Measurements from ENCODE around the gene SMARCD2. TPM values are rescaled to one million over a fixed set of nuclear protein-coding genes. Genes with fewer than 3 reads are reported as not detected.
A peak's percentile ranks its signal among the peaks of the same experiment; 100 is the strongest.

The SMARCD2 gene
- total RNA-seq, 1 experiment from 2014 or later: 98.7 TPM

DNA sequence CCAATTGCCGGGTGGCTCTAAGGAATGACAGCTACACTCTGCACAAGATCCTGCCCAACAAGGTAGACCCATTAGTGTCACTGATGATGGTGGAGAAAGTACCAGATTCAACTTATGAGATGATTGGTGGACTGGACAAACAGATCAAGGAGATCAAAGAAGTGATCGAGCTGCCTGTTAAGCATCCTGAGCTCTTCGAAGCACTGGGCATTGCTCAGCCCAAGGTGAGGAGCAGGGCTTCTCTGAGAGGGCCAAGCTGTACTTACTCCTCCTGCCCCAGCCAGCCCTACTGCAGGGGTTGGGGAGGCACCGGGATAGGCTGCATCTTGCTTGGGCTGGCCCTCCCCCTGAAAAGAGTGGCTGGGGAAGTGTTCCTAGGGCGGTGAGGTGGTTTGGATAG is 12.2 kb downstream of the SMARCD2 start:
- no peak for DNase-seq
- CTCF ChIA-PET: no interaction called here

DNA sequence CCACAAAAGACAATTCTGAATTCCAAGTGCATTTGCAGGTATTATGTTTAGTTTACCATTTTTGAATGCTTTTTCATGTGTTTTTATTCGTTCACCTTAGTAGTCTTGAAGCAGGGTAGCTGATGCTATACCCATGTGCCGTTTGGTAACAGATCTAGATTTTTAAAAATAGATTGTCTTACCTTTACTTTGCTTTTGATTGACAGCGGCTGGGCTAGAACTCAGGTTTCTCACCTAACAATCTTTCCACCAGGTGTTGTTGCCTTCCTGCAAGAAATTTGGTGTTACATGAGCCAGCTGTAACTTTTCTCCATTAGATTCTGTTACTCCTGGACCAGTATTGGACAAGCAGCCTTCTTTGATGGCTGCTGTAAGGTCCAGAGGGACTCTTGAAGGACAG is 13.5 kb downstream of the SMARCD2 start:
- Histone ChIP-seq H3K79me2 (ENCODE audit: low read depth) (peaks cover 51% of the 10 kb centered on the region), H3K4me1 (replicated peaks; ENCODE audit: insufficient read depth) (peaks cover 18% of the 10 kb centered on the region), H3K9me3 (ENCODE audit: insufficient read depth, low read depth) (no peaks in the 10 kb centered on the region), H3K4me2 (peak overlapping the region; percentile 86), H3F3A (ENCODE audit: insufficient read depth, low read depth) (peaks cover 45% of the 10 kb centered on the region), H3K27ac (no peak overlapping the region), H4K20me1 (ENCODE audit: insufficient read depth) (peaks cover 10% of the 10 kb centered on the region; the same call in 1 of the 2 replicates), H3K4me3 (peak overlapping the region; percentile 70; the same call in 1 of the 2 replicates), H3K9me2 (ENCODE audit: insufficient read depth) (no peaks in the 10 kb centered on the region), H3K36me3 (ENCODE audit: low read depth) (peaks cover 37% of the 10 kb centered on the region), H3K27me3 (ENCODE audit: insufficient read depth, low read depth) (no peaks in the 10 kb centered on the region), H2AFZ (no peak overlapping the region)
- DNase-seq: no peak
- intact Hi-C loops (cut with micrococcal nuclease; ENCODE audit: unreplicated experiment): no loop called here
- ChIA-PET POLR2A (ENCODE audit: unreplicated experiment) (interaction anchor here (0.6 kb wide), 1 partner anchor 14 kb away, joined by 6 read pairs; no protein-coding TSS in a partner anchor), CTCF (no interaction called here)
- BruUV-seq (replicated peaks): no TSS peak
- no peak for TF ChIP-seq EZH2 (IDR thresholded peaks at IDR 0.05; ENCODE audit: low read depth)
- TF ChIP-seq, protein P1, sequence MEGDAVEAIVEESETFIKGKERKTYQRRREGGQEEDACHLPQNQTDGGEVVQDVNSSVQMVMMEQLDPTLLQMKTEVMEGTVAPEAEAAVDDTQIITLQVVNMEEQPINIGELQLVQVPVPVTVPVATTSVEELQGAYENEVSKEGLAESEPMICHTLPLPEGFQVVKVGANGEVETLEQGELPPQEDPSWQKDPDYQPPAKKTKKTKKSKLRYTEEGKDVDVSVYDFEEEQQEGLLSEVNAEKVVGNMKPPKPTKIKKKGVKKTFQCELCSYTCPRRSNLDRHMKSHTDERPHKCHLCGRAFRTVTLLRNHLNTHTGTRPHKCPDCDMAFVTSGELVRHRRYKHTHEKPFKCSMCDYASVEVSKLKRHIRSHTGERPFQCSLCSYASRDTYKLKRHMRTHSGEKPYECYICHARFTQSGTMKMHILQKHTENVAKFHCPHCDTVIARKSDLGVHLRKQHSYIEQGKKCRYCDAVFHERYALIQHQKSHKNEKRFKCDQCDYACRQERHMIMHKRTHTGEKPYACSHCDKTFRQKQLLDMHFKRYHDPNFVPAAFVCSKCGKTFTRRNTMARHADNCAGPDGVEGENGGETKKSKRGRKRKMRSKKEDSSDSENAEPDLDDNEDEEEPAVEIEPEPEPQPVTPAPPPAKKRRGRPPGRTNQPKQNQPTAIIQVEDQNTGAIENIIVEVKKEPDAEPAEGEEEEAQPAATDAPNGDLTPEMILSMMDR (conservative IDR thresholded peaks at IDR 0.05): no peak

More for the DNA sequence above, 12.2 kb downstream of the SMARCD2 start:
- H3K36me3 ChIP-seq (ENCODE audit: low read depth): peaks cover 31% of the 10 kb centered on the region
- TF ChIP-seq, protein P1 (conservative IDR thresholded peaks at IDR 0.05): no peak
- TF ChIP-seq EZH2 (IDR thresholded peaks at IDR 0.05; ENCODE audit: low read depth): no peak
- peaks cover 10% of the 10 kb centered on the region; the same call in 1 of the 2 replicates for H4K20me1 ChIP-seq (ENCODE audit: insufficient read depth)
- POLR2A ChIA-PET (ENCODE audit: unreplicated experiment): interaction anchor here (0.6 kb wide), 1 partner anchor 79 kb away, joined by 4 read pairs; no protein-coding TSS in a partner anchor
- no peaks in the 10 kb centered on the region for H3K9me2 ChIP-seq (ENCODE audit: insufficient read depth)
- BruUV-seq (replicated peaks): no TSS peak
- H2AFZ ChIP-seq: no peak overlapping the region
- no peaks in the 10 kb centered on the region for H3K9me3 ChIP-seq (ENCODE audit: insufficient read depth, low read depth)
- peaks cover 42% of the 10 kb centered on the region for H3K79me2 ChIP-seq (ENCODE audit: low read depth)
- intact Hi-C loops (cut with micrococcal nuclease; ENCODE audit: unreplicated experiment): no loop called here
- H3K4me1 ChIP-seq (replicated peaks; ENCODE audit: insufficient read depth): peaks cover 18% of the 10 kb centered on the region
- H3K27me3 ChIP-seq (ENCODE audit: insufficient read depth, low read depth): no peaks in the 10 kb centered on the region
- no peak overlapping the region for H3K27ac ChIP-seq
- peaks cover 42% of the 10 kb centered on the region for H3F3A ChIP-seq (ENCODE audit: insufficient read depth, low read depth)
- no peak overlapping the region for H3K4me2 ChIP-seq
- H3K4me3 ChIP-seq: no peak overlapping the region

DNA sequence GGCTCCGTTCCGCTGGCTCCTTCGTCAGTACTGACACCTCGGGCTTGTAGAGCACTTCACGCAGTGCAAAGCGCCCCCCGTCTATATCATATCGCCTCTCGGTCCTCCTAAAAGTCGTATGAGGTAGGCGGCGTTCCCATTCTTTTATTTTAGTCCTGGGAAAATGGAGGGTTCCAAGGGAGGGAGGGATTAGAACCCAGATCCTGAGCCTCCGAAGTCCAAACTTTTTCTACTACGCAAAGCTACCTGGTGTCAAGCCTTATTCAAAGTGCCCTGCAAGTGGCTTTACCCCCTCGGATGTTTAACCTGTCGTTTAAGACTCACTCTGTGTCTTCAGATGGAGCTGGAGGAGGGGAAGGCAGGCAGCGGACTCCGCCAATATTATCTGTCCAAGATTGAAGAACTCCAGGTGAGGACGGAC is 14.7 kb downstream of the SMARCD2 start:
- intact Hi-C loops (cut with micrococcal nuclease; ENCODE audit: unreplicated experiment): loop anchor here (1.0 to 2.0 kb wide), 3 partner anchors 11 to 53 kb away; partner anchors contain the start of gene DDX42
- H2AFZ ChIP-seq: peak overlapping the region; percentile 80
- BruUV-seq (replicated peaks): no TSS peak

More for the DNA sequence above, 14.7 kb downstream of the SMARCD2 start:
- H3K9me3 ChIP-seq (ENCODE audit: insufficient read depth, low read depth): no peaks in the 10 kb centered on the region
- peaks cover 45% of the 10 kb centered on the region for H3F3A ChIP-seq (ENCODE audit: insufficient read depth, low read depth)
- ChIA-PET POLR2A (ENCODE audit: unreplicated experiment) (interaction anchor here (0.5 to 0.7 kb wide), 3 partner anchors 21 to 295 kb away, joined by 3 to 7 read pairs (median 4); no protein-coding TSS in a partner anchor), CTCF (interaction anchor here (0.7 to 1.1 kb wide), 2 partner anchors 10 to 422 kb away, joined by 3 to 6 read pairs; no protein-coding TSS in a partner anchor)
- TF ChIP-seq, protein P1 (conservative IDR thresholded peaks at IDR 0.05): no peak
- no peak for TF ChIP-seq EZH2 (IDR thresholded peaks at IDR 0.05; ENCODE audit: low read depth)
- peak overlapping the region; percentile 89 for H3K27ac ChIP-seq
- H3K27me3 ChIP-seq (ENCODE audit: insufficient read depth, low read depth): no peaks in the 10 kb centered on the region
- H3K9me2 ChIP-seq (ENCODE audit: insufficient read depth): no peaks in the 10 kb centered on the region
- H3K36me3 ChIP-seq (ENCODE audit: low read depth): peaks cover 39% of the 10 kb centered on the region
- H3K4me2 ChIP-seq: peak overlapping the region; percentile 86
- peak overlapping the region; percentile 70 for H3K4me3 ChIP-seq
- peaks cover 51% of the 10 kb centered on the region for H3K79me2 ChIP-seq (ENCODE audit: low read depth)
- H4K20me1 ChIP-seq (ENCODE audit: insufficient read depth): peaks cover 10% of the 10 kb centered on the region
- peaks cover 18% of the 10 kb centered on the region for H3K4me1 ChIP-seq (replicated peaks; ENCODE audit: insufficient read depth)
- DNase-seq: no peak
